ENCODE results near the gene NBAS. TPM values are rescaled to one million over a fixed set of nuclear protein-coding genes. Genes with fewer than 3 reads are reported as not detected.

The NBAS gene
- total RNA-seq, 1 experiment from 2014 or later = 32.5 TPM

DNA sequence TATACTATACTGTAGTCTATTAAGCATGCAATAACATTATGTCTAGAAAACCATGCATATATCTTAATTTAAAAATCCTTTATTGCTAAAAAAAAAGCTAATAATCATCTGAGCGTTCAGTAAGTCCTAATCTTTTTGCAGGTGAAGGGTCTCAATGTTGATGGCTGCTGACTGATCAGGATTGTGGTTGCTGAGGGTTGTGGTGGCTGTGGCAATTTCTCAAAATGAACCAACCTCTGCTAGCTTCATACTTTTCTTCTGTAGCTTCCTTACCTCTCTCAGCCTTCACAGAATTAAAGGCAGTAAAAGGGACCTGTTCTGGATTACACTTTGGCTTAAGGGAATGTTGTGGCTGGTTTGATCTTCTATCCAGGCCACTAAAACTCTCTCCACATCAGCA is 235.8 kb downstream of the NBAS start:
- H3K36me3 Mint-ChIP-seq (ENCODE audit: insufficient read depth in 1 of 3, low read depth in 3 of 3) = peaks cover 0 to 9% (median 8%) of the 10 kb centered on the region in 3 experiments; a peak in 5 of 7 replicates
- H2BK5ac ChIP-seq (ENCODE audit: insufficient read length, low read length) = no peak overlapping the region
- no peak overlapping the region for H3T11ph ChIP-seq (ENCODE audit: low read length)
- H2AFZ ChIP-seq (ENCODE audit: low read length) = no peak overlapping the region
- no peak overlapping the region for H3K4me2 ChIP-seq (ENCODE audit: insufficient read depth, insufficient read length, low read length)
- no peak overlapping the region for H3K4ac ChIP-seq (ENCODE audit: low read depth, low read length)
- H3K9ac ChIP-seq (ENCODE audit: extremely low read depth, insufficient read length, low read length) = no peak overlapping the region
- no peak overlapping the region for H2BK12ac ChIP-seq (ENCODE audit: insufficient read length, low read depth, low read length)
- TF ChIP-seq, protein P1, sequence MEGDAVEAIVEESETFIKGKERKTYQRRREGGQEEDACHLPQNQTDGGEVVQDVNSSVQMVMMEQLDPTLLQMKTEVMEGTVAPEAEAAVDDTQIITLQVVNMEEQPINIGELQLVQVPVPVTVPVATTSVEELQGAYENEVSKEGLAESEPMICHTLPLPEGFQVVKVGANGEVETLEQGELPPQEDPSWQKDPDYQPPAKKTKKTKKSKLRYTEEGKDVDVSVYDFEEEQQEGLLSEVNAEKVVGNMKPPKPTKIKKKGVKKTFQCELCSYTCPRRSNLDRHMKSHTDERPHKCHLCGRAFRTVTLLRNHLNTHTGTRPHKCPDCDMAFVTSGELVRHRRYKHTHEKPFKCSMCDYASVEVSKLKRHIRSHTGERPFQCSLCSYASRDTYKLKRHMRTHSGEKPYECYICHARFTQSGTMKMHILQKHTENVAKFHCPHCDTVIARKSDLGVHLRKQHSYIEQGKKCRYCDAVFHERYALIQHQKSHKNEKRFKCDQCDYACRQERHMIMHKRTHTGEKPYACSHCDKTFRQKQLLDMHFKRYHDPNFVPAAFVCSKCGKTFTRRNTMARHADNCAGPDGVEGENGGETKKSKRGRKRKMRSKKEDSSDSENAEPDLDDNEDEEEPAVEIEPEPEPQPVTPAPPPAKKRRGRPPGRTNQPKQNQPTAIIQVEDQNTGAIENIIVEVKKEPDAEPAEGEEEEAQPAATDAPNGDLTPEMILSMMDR (conservative IDR thresholded peaks at IDR 0.05) = no peak
- H3K79me1 ChIP-seq (ENCODE audit: insufficient read depth, low read depth, low read length, poor library complexity, severe bottlenecking) = no peaks in the 10 kb centered on the region
- no peaks in the 10 kb centered on the region for H3K4me1 ChIP-seq (ENCODE audit: insufficient read depth, low read length)
- H4K8ac ChIP-seq (replicated peaks; ENCODE audit: insufficient read length, low read depth, low read length) = no peak overlapping the region
- H3K9me3 Mint-ChIP-seq = peaks cover 0 to 4% of the 10 kb centered on the region in 2 experiments; a peak in 3 of 5 replicates
- H2BK15ac ChIP-seq (ENCODE audit: low read depth, low read length) = no peak overlapping the region
- no peak overlapping the region for H3K14ac ChIP-seq (ENCODE audit: insufficient read depth, low read length)
- H3K27me3 Mint-ChIP-seq (ENCODE audit: low read depth) = no peaks in the 10 kb centered on the region
- H3K27me3 ChIP-seq (ENCODE audit: insufficient read depth, low read length) = no peaks in the 10 kb centered on the region
- H3K56ac ChIP-seq (ENCODE audit: insufficient read length, low read depth, low read length) = no peak overlapping the region
- H3K4me3 Mint-ChIP-seq = no peak overlapping the region
- H3K18ac ChIP-seq (ENCODE audit: insufficient read length, low read depth, low read length) = no peak overlapping the region
- no peak overlapping the region for H2BK120ac ChIP-seq (ENCODE audit: low read depth, low read length, poor library complexity, severe bottlenecking)
- H3K9me3 ChIP-seq (ENCODE audit: control insufficient read depth, low read depth, low read length) = no peaks in the 10 kb centered on the region
- H3K23ac ChIP-seq (ENCODE audit: insufficient read length, low read depth, low read length) = no peak overlapping the region
- H4K20me1 ChIP-seq (ENCODE audit: control insufficient read depth, insufficient read depth, insufficient read length) = no peaks in the 10 kb centered on the region
- H2AK5ac ChIP-seq (ENCODE audit: insufficient read length, low read length) = no peak overlapping the region
- H2BK20ac ChIP-seq (ENCODE audit: low read depth, low read length, poor library complexity, severe bottlenecking) = no peak overlapping the region
- no peak overlapping the region for H4K91ac ChIP-seq (ENCODE audit: insufficient read length, low read depth, low read length)
- peak overlapping the region in 1 of 3 experiments; percentile 19; a peak in 1 of 7 replicates for H3K27ac Mint-ChIP-seq
- no CpG with 5 or more reads among the region's 1 CpG for WGBS (ENCODE audit: extremely low coverage, insufficient read length, low lambda C conversion rate)
- no peak overlapping the region for H4K5ac ChIP-seq (ENCODE audit: insufficient read length, low read depth, low read length)
- H3K23me2 ChIP-seq (ENCODE audit: insufficient read length, low read depth, low read length, poor library complexity, severe bottlenecking) = no peaks in the 10 kb centered on the region
- H3K4me1 Mint-ChIP-seq = no peaks in the 10 kb centered on the region
- no peak overlapping the region for H3K27ac ChIP-seq (ENCODE audit: insufficient read length, low read depth, low read length)
- DNase-seq = no peak
- H3K79me2 ChIP-seq (ENCODE audit: insufficient read depth, low read length) = no peaks in the 10 kb centered on the region
